Stimulated activated CD8-positive, alpha-beta memory T cell treated with anti-CD3 and anti-CD28 coated beads, Interleukin-7, amount 100 ng/mL, for 1 hour (primary cell): ENCODE results near the gene KDM3B.
A peak's percentile ranks its signal among the peaks of the same experiment; 100 is the strongest.
"Not testable (repeated sequence)": the region's sequence is repeated elsewhere in the genome, so short reads cannot be mapped to it uniquely, and the experiment has no call there.

ENCODE experiments used
- DNase-seq, 2 donors: peaks; one replicate each; pipeline ENCODE4 v3.0.0-alpha.2; 2020; ENCODE audit warnings: low read depth in 2 of 2

Gene KDM3B

GRCh38 chr5:138466125-138466899 lies 113.8 kb downstream of the KDM3B start:
- DNase-seq = peak in 1 of 2 donors; percentile 25

- peak; percentile 24 to 37 for DNase-seq
Observed at GRCh38 chr5:138466900-138467710, 114.6 kb downstream of the KDM3B start.

GRCh38 chr5:138467711-138468132 lies 115.2 kb downstream of the KDM3B start:
- DNase-seq = peak; percentile 32 to 44

- peak in 1 of 2 donors; percentile 38 for DNase-seq
Observed at GRCh38 chr5:138468133-138468965, 115.9 kb downstream of the KDM3B start.

- DNase-seq = peak in 1 of 2 donors; percentile 64
Observed at GRCh38 chr5:138468966-138469539, 116.6 kb downstream of the KDM3B start.

- DNase-seq = peak; percentile 45 to 81
Observed at GRCh38 chr5:138469540-138470321, 117.2 kb downstream of the KDM3B start.

- DNase-seq = peak in 1 of 2 donors; percentile 21
Observed at GRCh38 chr5:138470322-138471051, 118.0 kb downstream of the KDM3B start.

GRCh38 chr5:138471052-138471361 lies 118.5 kb downstream of the KDM3B start:
- DNase-seq = no peak

- no peak for DNase-seq
Observed at GRCh38 chr5:138472353-138472752, 119.9 kb downstream of the KDM3B start.

GRCh38 chr5:138473151-138473550 lies 120.7 kb downstream of the KDM3B start:
- not testable (repeated sequence) for DNase-seq

GRCh38 chr5:138476918-138477317 lies 124.4 kb downstream of the KDM3B start:
- no peak for DNase-seq

GRCh38 chr5:138482638-138483037 lies 130.2 kb downstream of the KDM3B start:
- no peak for DNase-seq
